GM23338 (cell line): ENCODE data around the gene OR4D6.

ENCODE experiments used
- EZH2phosphoT487 ChIP-seq: fragments of 200-600 bp; sonication (generic); IDR thresholded peaks from one replicate; pipeline ENCODE4 v1.8.1; 2018; ENCODE audit warnings: antibody characterized with exemption; ENCODE audit not compliant: unreplicated experiment
- TF ChIP-seq, protein P1 (sequence below), 2 experiments: fragments of 200-600 bp in 1 of 2; sonication (generic) in 1 of 2; conservative IDR thresholded peaks; 2 replicates each; pipeline versions ENCODE4 v1.5.1 to v1.6.1; 2016 to 2017; ENCODE audit warnings: antibody characterized with exemption in 2 of 2, low read depth in 2 of 2, mild to moderate bottlenecking in 2 of 2, moderate library complexity in 1 of 2

DNA sequence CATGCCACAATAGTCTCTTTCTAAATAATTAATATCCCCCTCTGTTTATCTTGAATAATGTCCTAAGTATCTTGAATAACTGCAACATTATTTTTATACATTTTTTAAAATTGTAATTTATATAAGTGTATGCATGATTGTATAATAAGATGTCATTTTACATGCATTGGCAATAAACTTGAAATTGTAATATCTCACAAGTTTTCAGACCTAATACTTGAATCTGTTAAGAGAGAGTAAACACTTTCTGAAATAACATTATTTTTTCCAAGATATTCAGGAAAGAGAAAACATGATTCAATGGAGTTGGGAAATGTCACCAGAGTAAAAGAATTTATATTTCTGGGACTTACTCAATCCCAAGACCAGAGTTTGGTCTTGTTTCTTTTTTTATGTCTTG lies 46.5 kb downstream of the OR4D6 start, which contains the start of gene OR4D11:
- no peak for TF ChIP-seq EZH2phosphoT487
- TF ChIP-seq, protein P1, sequence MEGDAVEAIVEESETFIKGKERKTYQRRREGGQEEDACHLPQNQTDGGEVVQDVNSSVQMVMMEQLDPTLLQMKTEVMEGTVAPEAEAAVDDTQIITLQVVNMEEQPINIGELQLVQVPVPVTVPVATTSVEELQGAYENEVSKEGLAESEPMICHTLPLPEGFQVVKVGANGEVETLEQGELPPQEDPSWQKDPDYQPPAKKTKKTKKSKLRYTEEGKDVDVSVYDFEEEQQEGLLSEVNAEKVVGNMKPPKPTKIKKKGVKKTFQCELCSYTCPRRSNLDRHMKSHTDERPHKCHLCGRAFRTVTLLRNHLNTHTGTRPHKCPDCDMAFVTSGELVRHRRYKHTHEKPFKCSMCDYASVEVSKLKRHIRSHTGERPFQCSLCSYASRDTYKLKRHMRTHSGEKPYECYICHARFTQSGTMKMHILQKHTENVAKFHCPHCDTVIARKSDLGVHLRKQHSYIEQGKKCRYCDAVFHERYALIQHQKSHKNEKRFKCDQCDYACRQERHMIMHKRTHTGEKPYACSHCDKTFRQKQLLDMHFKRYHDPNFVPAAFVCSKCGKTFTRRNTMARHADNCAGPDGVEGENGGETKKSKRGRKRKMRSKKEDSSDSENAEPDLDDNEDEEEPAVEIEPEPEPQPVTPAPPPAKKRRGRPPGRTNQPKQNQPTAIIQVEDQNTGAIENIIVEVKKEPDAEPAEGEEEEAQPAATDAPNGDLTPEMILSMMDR (conservative IDR thresholded peaks at IDR 0.05; ENCODE audit: low read depth in 2 of 2) = no peak
